OCI-LY3 (cell line): Measurements from ENCODE around the gene PEX6.

Source experiments
- EZH2phosphoT487 ChIP-seq: fragments of 200-600 bp; shearing (Covaris generic); IDR thresholded peaks from 2 replicates; pipeline ENCODE4 v1.6.1; 2018; ENCODE audit warnings: antibody characterized with exemption, mixed run types, low read depth
- TF ChIP-seq, protein P1 (sequence below): fragments of 200-600, 300-600 bp; sonication (generic); IDR thresholded peaks from 2 replicates; pipeline ENCODE4 v1.5.1; 2014; ENCODE audit warnings: antibody characterized with exemption, low read length, low read depth

DNA sequence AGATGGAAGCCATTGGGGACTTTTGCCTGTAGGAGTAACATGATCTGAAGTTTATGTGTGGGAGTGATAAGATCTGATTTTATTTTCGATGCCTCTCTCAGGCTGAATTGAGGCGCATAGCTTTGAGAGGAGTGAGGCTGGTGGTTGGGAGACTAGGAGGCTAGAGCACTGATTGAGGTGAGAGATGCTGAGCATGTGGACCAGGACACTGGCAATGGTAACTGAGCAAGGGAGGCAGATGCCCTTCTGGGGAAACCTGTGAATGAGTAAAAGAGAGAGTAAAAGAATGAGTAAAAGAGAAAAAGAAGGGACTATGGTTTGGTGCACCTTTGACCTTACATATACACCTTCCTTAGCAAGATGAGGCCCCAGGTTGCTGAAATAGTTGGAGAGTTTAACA lies 45.5 kb upstream of the PEX6 start:
- TF ChIP-seq, protein P1, sequence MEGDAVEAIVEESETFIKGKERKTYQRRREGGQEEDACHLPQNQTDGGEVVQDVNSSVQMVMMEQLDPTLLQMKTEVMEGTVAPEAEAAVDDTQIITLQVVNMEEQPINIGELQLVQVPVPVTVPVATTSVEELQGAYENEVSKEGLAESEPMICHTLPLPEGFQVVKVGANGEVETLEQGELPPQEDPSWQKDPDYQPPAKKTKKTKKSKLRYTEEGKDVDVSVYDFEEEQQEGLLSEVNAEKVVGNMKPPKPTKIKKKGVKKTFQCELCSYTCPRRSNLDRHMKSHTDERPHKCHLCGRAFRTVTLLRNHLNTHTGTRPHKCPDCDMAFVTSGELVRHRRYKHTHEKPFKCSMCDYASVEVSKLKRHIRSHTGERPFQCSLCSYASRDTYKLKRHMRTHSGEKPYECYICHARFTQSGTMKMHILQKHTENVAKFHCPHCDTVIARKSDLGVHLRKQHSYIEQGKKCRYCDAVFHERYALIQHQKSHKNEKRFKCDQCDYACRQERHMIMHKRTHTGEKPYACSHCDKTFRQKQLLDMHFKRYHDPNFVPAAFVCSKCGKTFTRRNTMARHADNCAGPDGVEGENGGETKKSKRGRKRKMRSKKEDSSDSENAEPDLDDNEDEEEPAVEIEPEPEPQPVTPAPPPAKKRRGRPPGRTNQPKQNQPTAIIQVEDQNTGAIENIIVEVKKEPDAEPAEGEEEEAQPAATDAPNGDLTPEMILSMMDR: no peak
- no peak for TF ChIP-seq EZH2phosphoT487
